ENCODE data around the gene PIK3R1. TPM values are rescaled to one million over a fixed set of nuclear protein-coding genes. Genes with fewer than 3 reads are reported as not detected.

The PIK3R1 gene
- total RNA-seq, 1 experiment from 2014 or later, result 11.3 TPM

DNA sequence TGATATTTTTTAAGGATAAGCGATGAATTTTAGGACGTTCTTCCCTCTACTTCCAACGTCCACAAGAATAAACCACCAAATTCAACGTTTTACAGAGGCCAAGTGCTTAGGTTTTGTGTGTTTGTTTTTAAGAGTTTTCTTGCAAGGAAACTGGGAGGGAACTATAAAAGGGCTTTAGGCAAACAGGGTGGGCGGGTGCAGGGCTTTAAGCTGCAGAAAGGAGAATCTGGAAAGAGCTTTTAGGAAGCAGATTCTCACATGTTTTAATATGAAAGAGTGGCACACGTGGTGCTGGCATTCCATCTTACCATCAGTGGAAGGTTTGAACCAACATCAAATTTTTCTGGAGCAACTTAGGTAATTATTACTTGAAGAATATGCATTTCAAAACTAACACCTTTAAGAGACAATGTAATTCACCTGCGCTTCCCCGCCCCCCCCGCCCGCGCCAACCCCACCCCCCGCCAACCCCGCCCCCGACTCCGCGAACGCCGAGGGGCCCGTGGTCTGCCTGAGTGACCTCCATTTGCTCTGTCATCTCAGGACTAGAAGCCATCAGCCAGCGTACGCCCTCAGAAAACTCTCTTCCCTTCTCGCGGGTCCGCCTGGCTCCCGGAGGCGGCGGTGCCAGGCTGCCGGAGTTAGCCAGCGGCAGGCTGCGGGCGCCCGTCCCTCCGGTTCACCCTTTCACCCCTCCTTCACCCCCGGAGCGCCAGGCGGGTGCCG is 911 bp upstream of the PIK3R1 start:
- Histone ChIP-seq H2BK12ac (ENCODE audit: insufficient read length, low read depth, low read length) (no peak overlapping the region), H3K9ac (ENCODE audit: extremely low read depth, insufficient read length, low read length) (peak overlapping the region; percentile 48), H2AK5ac (ENCODE audit: insufficient read length, low read length) (no peak overlapping the region), H4K8ac (replicated peaks; ENCODE audit: insufficient read length, low read depth, low read length) (no peak overlapping the region), H2BK15ac (ENCODE audit: low read depth, low read length) (0 out of 2 replicates have a peak overlapping the region, but pooled peaks have one; percentile 93), H3T11ph (ENCODE audit: low read length) (no peak overlapping the region), H2BK20ac (ENCODE audit: low read depth, low read length, poor library complexity, severe bottlenecking) (no peak overlapping the region), H3K27me3 (ENCODE audit: insufficient read depth, low read length) (peaks cover 26% of the 10 kb centered on the region), H3K56ac (ENCODE audit: insufficient read length, low read depth, low read length) (no peak overlapping the region), H3K23me2 (ENCODE audit: insufficient read length, low read depth, low read length, poor library complexity, severe bottlenecking) (peaks cover 11% of the 10 kb centered on the region), H3K27ac (ENCODE audit: insufficient read length, low read depth, low read length) (no peak overlapping the region), H3K14ac (ENCODE audit: insufficient read depth, low read length) (peak overlapping the region; percentile 70), H3K23ac (ENCODE audit: insufficient read length, low read depth, low read length) (no peak overlapping the region), H4K5ac (ENCODE audit: insufficient read length, low read depth, low read length) (no peak overlapping the region), H3K79me1 (ENCODE audit: insufficient read depth, low read depth, low read length, poor library complexity, severe bottlenecking) (no peaks in the 10 kb centered on the region), H3K18ac (ENCODE audit: insufficient read length, low read depth, low read length) (peak overlapping the region; percentile 74), H3K4me1 (ENCODE audit: insufficient read depth, low read length) (no peaks in the 10 kb centered on the region; the same call in none of the 2 replicates), H2AFZ (ENCODE audit: low read length) (no peak overlapping the region), H3K9me3 (ENCODE audit: control insufficient read depth, low read depth, low read length) (peaks cover 14% of the 10 kb centered on the region), H2BK120ac (ENCODE audit: low read depth, low read length, poor library complexity, severe bottlenecking) (no peak overlapping the region), H3K4ac (ENCODE audit: low read depth, low read length) (no peak overlapping the region), H3K4me2 (ENCODE audit: insufficient read depth, insufficient read length, low read length) (peak overlapping the region; percentile 86), H3K79me2 (ENCODE audit: insufficient read depth, low read length) (no peaks in the 10 kb centered on the region), H4K20me1 (ENCODE audit: control insufficient read depth, insufficient read depth, insufficient read length) (no peaks in the 10 kb centered on the region), H2BK5ac (ENCODE audit: insufficient read length, low read length) (no peak overlapping the region), H4K91ac (ENCODE audit: insufficient read length, low read depth, low read length) (no peak overlapping the region)
- peaks cover 79% of the 10 kb centered on the region for H3K27me3 Mint-ChIP-seq (ENCODE audit: low read depth)
- H3K4me3 Mint-ChIP-seq, result peak overlapping the region; percentile 75 to 88
- DNase-seq, result no peak
- peaks cover 21 to 25% of the 10 kb centered on the region in 2 experiments for H3K4me1 Mint-ChIP-seq
- peaks cover 17 to 28% (median 21%) of the 10 kb centered on the region in 3 experiments for H3K36me3 Mint-ChIP-seq (ENCODE audit: insufficient read depth in 1 of 3, low read depth in 3 of 3)
- TF ChIP-seq, protein P1, sequence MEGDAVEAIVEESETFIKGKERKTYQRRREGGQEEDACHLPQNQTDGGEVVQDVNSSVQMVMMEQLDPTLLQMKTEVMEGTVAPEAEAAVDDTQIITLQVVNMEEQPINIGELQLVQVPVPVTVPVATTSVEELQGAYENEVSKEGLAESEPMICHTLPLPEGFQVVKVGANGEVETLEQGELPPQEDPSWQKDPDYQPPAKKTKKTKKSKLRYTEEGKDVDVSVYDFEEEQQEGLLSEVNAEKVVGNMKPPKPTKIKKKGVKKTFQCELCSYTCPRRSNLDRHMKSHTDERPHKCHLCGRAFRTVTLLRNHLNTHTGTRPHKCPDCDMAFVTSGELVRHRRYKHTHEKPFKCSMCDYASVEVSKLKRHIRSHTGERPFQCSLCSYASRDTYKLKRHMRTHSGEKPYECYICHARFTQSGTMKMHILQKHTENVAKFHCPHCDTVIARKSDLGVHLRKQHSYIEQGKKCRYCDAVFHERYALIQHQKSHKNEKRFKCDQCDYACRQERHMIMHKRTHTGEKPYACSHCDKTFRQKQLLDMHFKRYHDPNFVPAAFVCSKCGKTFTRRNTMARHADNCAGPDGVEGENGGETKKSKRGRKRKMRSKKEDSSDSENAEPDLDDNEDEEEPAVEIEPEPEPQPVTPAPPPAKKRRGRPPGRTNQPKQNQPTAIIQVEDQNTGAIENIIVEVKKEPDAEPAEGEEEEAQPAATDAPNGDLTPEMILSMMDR (conservative IDR thresholded peaks at IDR 0.05), result no peak
- H3K9me3 Mint-ChIP-seq, result peaks cover 26 to 27% of the 10 kb centered on the region in 2 experiments
- no peak overlapping the region for H3K27ac Mint-ChIP-seq
- no CpG with 5 or more reads among the region's 37 CpGs for WGBS (ENCODE audit: extremely low coverage, insufficient read length, low lambda C conversion rate)

Data from H9 (cell line).